OCI-LY7 (cell line): ENCODE measurements around the gene GGCT.

ENCODE experiments used
- CTCF ChIP-seq: fragments of 200-600 bp; sonication (generic); conservative IDR thresholded peaks from 2 replicates; pipeline ENCODE4 v1.5.1; 2014; ENCODE audit warnings: mild to moderate bottlenecking, antibody characterized with exemption, low read length, moderate library complexity, mixed read lengths
- EZH2phosphoT487 ChIP-seq: fragments of 200-600 bp; sonication (generic); IDR thresholded peaks from 2 replicates; pipeline ENCODE4 v1.6.1; 2018; ENCODE audit warnings: low read depth, borderline replicate concordance, mild to moderate bottlenecking, mixed run types, antibody characterized with exemption, low read length, moderate library complexity, mixed read lengths

- TF ChIP-seq CTCF (no peak), EZH2phosphoT487 (no peak)
Measured at GRCh38 chr7:30491417-30491816, 13.2 kb downstream of the GGCT start.
